GM12801 (cell line): ENCODE data around the gene DHX30.

Experiments
- TF ChIP-seq, protein P1 (sequence below): IDR thresholded peaks from one replicate; pipeline ENCODE4 v1.5.1; 2011; ENCODE audit warnings: control low read depth; ENCODE audit not compliant: insufficient read length; ENCODE audit errors: extremely low read depth

The DHX30 gene

DNA sequence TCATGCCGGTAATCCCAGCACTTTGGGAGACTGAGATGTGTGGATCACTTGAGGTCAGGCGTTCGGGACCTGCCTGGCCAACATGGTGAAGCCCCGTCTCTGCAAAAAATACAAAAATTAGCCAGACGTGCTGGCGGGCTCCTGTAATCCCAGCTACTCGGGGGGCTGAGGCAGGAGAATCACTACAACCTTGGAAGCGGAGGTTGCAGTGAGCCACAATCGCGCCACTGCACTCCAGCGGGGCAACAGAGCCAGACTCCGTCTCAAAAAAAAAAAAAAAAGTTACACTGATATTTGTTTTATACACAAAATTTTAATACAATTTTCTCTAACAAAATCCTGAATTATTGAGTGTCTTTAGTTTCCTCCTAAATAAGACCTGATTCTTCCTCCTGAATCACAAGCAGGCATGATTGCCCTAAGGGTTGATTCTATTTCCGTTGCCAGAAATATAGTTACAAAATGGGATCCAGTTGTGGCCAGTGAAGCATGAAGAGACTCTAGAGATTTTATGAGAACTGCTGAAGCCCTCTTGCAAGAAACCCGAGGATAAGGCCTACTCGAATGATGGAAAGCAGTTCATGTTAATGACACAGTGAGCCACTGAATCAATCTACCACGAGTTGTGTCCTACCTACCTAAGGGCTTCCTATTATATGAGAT lies 11.6 kb upstream of the DHX30 start:
- TF ChIP-seq, protein P1, sequence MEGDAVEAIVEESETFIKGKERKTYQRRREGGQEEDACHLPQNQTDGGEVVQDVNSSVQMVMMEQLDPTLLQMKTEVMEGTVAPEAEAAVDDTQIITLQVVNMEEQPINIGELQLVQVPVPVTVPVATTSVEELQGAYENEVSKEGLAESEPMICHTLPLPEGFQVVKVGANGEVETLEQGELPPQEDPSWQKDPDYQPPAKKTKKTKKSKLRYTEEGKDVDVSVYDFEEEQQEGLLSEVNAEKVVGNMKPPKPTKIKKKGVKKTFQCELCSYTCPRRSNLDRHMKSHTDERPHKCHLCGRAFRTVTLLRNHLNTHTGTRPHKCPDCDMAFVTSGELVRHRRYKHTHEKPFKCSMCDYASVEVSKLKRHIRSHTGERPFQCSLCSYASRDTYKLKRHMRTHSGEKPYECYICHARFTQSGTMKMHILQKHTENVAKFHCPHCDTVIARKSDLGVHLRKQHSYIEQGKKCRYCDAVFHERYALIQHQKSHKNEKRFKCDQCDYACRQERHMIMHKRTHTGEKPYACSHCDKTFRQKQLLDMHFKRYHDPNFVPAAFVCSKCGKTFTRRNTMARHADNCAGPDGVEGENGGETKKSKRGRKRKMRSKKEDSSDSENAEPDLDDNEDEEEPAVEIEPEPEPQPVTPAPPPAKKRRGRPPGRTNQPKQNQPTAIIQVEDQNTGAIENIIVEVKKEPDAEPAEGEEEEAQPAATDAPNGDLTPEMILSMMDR: no peak

DNA sequence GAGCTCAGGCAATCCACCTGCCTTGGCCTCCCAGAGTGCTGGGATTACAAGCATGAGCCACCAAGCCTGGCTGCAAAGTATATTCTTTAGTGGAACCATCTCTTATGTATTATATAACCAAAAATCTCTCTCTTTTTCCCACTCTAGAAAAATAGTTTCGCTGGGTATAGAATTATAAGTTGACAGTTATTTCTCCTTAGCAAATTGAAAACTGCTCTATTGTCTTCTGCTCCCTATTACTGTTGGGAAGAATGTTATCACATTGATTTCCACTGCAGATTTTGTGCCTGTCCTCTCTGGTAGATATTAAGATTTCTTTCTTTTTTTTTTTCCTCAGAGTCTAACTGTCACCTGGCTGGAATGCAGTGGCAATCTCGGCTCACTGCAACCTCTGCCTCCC lies 10.2 kb upstream of the DHX30 start:
- TF ChIP-seq, protein P1: no peak

DNA sequence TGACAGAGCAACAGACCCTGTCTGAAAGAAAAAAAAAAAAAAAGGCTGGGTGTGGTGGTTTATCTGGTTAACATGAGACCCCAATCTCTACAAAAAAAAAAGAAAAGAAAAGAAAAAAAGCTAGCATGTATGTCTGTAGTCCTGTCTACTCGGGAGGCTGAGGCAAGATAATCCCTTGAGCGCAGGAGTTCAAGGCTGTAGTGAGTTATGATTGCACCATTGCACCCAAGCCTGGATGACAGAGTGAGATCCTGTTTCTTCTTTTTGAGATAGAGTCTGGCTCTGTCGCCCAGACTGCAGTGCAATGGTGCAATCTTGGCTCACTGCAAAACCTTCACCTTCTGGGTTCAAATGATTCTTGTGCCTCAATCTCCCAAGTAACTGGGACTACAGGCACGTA lies 8.4 kb upstream of the DHX30 start:
- TF ChIP-seq, protein P1: no peak

DNA sequence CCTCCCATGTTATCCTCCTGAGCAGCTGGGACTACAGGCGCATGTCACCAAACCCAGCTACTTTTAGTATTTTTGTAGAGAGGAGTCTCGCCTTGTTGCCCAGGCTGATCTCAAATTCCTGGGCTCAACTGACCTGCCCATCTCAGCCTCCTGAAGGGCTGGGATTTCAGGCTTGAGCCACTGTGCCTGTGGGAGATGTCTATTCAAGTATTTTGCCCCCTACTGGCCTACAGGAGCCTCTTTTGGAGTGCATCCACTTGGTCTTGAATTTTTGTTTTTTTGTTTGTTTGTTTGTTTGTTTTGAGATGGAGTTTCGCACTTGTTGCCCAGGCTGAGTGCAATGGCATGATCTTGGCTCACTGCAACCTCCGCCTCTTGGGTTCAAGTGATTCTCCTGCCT lies 3.2 kb upstream of the DHX30 start:
- TF ChIP-seq, protein P1: no peak

DNA sequence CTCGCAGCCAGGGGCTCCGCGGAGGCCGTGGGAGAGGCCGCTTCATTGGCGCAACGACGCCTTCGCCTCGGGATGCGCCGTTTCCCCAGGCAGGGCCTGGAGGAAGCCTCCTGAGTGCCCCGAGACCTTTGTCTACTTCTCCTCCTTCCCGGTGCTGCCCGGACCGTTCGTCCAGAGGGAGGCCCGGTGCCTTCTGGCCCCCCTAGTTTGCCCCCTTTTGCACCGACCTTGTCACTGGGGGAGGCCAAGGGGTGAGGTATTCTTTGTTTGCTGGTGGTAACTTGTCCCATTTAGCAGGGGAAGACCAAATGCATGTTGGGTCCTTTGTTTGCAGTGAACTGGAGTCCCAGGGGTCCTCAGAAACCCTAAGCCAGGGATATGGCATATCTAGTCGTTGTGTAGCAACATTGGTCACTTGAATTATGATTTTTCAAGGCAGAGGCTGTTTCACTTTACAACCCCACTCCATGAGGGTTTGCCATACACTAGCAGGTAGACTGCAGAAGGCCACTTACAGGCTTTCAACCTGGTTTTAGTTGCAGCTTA lies 615 bp downstream of the DHX30 start:
- TF ChIP-seq, protein P1: no peak

DNA sequence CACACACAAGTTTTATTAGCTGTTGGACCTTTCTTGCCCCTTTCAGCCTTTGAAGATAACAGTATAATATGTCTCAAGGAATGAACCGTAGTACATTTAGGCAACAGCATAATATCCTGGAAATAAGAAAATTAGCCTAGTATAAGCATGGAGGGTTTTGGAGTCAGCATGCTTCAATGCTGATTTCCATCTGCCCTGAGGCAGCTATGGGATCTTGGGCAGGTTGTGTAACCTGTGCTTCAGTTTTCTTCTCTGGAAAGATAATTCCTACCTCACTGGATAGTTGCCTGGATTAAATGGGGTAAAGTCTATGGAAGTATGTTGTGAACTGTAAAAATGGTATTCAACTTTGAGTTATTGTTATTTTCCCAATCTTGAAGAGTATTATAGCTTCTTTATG lies 1.6 kb downstream of the DHX30 start:
- TF ChIP-seq, protein P1: no peak

DNA sequence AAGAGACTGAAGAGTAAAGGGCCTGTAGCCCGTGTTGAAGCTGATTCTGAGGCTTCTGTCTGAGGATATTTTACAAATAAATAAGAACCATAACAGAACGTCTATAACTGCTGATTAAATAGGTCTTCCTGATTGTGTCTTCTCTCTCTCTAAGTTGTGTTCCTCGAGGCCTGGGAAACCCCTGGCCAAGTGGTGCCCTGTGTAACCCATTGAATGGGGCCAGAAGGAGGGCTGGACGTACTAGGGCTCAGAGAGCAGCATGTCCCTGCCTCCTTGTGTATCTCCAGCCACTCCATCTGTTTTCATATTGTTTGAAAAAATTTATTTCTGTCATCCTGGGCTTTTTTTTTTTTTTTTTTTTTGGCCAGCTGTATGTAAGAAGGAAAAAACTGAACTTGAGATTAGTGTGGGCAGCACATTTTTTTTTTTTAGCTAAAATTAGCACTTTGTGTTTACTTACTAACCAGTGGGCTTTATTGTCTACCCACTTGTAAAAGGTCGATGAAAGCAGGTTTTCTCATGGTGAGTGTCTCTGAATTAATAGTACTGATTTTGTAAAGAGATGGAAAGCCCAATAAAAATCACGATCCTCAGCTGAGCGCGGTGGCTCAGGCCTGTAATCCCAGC lies 10.7 kb downstream of the DHX30 start:
- TF ChIP-seq, protein P1: no peak
